HG03025 (cell line): ENCODE measurements around the gene TMEM259.

Experiments
- ATAC-seq: cut with Tn5 transposase; IDR thresholded peaks from one replicate; pipeline ENCODE4 v1.9.1; 2021; ENCODE audit warnings: mild to moderate bottlenecking, moderate library complexity; ENCODE audit not compliant: unreplicated experiment, low FRiP score

The TMEM259 gene

GRCh38 chr19:1004803-1005664 is 15.9 kb downstream of the TMEM259 start:
- ATAC-seq: no peak

DNA sequence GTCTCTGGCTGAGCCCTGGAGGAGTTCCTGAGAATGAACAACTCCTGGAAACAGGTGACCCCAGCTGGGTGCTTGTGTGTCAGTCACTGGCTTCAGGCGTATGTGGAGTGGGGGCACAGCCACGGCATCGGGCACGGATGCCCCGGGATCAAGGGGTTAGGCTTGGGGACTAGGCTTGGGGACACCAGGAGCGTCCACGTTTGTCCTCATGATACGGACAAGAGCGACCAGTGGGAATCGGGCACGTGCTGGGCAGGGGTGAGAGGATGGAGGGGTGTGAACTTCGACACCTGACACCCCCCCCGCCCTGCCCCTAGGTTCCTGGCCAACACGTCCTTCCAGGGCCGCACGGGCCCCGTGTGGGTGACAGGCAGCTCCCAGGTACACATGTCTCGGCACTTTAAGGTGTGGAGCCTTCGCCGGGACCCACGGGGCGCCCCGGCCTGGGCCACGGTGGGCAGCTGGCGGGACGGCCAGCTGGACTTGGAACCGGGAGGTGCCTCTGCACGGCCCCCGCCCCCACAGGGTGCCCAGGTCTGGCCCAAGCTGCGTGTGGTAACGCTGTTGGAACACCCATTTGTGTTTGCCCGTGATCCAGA is 16.6 kb downstream of the TMEM259 start:
- ATAC-seq: no peak

- ATAC-seq: no peak
Observed at GRCh38 chr19:1003283-1003682, 17.6 kb downstream of the TMEM259 start.

DNA sequence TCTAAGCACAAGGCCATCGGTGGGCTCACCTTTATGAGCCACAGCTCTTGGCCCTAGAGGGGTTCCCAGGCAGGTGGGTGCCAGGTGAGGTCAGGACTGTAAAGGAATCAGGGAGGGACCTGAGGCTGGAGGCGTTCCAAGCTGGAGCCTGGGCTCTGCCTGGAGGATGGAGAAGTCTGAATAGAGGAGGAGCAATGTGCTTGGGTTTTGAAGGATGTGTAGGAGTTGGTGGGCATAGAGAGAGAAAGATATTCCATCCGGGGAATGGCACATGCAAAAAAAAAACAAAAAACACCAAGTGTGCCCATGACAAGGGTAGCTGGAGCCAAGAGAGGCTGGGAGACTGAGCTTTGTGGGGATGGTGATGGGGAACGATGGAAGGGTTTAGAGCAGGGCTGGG is 18.3 kb downstream of the TMEM259 start:
- no peak for ATAC-seq

- ATAC-seq: no peak
Observed at GRCh38 chr19:1001538-1002166, 19.3 kb downstream of the TMEM259 start.

DNA sequence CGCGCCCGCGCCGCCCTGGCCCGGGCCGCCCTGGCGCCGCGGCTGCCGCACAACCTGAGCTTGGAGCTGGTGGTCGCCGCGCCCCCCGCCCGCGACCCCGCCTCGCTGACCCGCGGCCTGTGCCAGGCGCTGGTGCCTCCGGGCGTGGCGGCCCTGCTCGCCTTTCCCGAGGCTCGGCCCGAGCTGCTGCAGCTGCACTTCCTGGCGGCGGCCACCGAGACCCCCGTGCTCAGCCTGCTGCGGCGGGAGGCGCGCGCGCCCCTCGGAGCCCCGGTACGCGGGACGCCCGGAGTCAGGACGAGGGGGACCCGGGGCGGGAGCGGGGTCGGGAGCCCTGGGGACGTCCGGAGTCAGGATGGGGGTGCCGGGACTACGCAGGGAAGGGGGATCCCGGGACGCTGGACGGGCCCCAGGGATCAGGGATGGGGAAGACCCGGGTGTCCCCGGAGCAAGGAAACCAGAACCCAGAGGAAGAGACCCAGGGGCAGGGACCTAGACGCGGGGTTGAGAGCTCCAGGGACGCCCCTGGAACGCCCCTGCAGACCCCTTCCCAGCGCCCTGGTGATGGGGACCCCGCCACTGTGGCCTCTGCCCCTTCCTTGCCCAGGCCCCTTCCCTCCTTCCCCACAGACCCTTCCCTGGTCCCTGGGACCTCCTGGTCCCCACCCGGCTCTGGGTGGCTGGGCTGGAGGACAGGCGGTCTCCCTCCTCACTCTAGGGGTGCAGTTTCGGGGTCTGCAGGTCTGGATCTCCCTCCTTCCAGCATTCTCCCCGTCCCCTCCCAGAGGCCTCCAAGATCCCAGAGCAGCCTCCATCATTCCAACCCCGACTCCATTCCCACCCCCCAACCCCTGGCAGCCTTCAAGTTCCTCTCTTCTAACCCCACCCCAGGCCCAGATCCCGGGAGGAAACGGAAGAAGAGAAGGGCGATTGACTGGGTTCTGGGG is 20.1 kb downstream of the TMEM259 start:
- ATAC-seq: no peak

GRCh38 chr19:1000095-1000494 is 20.8 kb downstream of the TMEM259 start, which contains the start of gene GRIN3B:
GRIN3B (plus strand) TSS chr19:1000419; CDS start chr19:1000438, 19 bp downstream.
- ATAC-seq: no peak

DNA sequence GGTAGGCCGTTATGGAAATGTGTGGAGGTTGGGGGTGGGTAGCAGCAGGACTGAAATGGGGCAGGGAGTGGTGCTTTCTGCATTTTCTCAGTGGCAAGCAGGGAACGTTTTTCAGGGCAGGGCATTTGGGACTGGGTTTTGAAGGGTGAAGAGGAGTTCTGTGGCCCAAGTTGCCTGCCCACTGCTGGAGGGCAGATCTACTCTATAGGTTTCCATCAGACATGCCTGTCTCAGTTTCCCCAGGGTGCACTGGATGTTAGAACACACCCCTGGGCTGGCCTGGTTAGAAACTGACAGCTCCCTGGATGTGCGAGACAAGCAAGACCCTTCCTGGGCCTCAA is 21.6 kb downstream of the TMEM259 start:
- ATAC-seq: no peak

GRCh38 chr19:998064-998463 is 22.9 kb downstream of the TMEM259 start:
- no peak for ATAC-seq

DNA sequence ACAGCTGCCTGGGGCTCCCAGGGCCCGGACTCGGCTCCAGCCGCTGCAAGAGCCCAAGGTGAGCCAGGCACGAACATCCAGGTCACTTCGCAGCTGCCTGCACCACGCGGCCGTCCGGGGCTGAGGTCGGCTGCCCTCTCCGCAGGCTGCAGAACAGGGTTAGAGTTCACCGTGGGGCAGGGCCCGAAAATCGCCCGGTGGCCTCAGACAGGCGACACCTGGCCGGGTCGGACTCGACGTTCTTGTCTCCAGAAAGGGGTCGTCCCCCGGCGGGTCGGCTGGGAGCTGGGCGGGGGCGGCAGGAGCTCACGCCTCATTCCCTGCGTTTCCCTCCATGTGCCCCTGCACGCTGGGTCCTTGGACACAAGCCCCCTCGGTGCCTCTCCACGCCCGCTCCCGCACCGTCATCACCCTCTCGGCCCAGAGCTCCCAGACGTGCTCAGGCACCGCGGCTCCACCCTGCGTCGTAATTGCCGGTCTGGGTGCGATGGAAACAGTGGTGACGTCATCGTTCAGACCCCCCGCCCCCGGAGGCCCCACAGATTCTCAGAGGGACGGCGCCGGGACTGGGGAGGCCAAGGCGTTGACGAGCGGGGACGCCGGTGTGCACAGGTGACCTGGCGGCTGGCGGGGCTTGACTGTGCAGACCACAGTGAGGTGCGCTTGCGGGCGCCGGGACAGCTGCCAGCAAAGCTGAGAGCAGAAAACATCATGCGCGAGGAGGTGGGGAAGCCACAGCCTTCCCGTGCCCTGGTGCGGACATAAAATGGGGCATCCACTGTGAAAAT is 24.7 kb downstream of the TMEM259 start:
- no peak for ATAC-seq

GRCh38 chr19:995051-995827 is 25.7 kb downstream of the TMEM259 start:
- ATAC-seq: no peak

DNA sequence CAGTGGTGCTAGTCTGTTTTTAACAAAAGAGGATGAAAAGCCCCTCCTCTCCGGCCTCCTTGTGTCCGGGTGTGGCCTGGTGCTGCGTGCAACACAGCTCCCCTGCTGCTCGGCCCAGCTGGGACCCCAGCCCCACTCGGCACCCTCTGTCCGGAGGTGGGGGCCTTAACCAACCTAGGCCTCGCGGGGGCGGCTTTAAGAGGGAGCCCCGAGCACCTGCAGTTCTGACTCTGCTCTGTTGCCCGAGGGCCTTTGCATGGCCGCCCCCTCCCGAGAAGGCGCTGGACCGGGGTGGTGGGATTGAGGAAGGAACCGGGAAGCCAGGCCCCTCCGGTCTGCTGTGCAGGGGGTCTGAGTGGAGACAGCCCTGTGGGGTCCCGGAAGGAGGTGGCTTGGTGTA is 26.4 kb downstream of the TMEM259 start:
- ATAC-seq: no peak

DNA sequence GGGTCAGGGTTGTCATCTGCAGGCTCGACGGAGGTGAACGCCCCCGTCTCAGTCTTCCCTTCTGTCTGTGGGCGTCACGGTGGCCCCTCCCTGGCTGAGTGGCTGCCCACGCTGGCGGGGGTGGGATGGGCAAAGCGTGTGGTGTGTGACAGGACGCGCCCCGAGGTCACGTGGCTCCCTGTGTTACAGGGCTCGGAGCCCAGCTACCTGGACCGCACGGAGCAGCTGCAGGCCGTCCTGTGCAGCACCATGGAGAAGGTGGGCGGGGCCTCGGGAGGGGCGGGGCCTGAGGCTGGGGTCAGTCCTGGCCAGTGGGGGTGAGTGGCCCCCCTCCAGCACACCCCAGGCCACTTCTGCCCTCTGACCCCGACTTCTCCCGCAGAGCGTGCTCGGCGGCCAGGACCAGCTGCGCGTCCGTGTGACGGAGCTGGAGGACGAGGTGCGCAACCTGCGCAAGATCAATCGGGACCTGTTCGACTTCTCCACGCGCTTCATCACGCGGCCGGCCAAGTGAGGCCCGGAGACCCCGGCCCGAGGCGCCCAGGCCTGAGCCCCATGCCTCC is 27.0 kb downstream of the TMEM259 start:
- no peak for ATAC-seq

DNA sequence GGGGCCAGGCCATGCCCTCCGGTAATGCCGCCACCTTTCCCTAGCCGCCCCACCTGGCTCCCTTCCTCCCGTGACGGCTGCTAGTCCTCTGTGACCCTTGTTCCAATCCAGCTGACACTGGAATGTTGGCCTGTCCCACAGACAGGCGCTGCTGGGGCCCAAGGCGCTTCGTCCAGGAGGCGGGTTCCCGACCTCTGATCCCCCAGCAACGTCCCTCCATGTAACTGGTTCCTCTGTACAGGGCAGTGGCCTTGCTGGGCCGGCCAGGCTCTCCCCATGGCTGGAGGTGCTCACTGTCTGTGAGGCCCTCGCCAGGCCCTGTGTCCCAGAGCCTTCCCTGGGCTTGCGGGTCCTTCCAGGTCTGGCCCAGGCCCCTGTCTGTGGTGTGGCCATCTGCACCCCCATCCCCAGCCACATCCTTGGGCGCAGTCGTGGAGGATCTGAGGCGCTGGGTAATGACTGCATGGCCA is 27.5 kb downstream of the TMEM259 start:
- ATAC-seq: no peak

GRCh38 chr19:992670-993055 is 28.3 kb downstream of the TMEM259 start:
- no peak for ATAC-seq

- ATAC-seq: no peak
Observed at GRCh38 chr19:991932-992669, 28.8 kb downstream of the TMEM259 start.

GRCh38 chr19:991174-991931 is 29.6 kb downstream of the TMEM259 start:
- ATAC-seq: no peak
